HepG2 (cell line): Measurements from ENCODE around the gene GRIFIN. TPM values are rescaled to one million over a fixed set of nuclear protein-coding genes. Genes with fewer than 3 reads are reported as not detected.

Source experiments
- ATAC-seq: fragments of 200-7000 bp; cut with Tn5 transposase; 3 replicates; pipeline ENCODE4 v1.9.1; 2020; ENCODE audit warnings: mild to moderate bottlenecking, moderate library complexity
- BruUV-seq: library from RNA; stranded (reverse); fragments of 400-500 nt; replicated peaks from 2 replicates; lab custom pipeline; 2021; lab: Mats Ljungman, UMichigan
- CTCF ChIA-PET: fragments of 300-600 bp; formaldehyde crosslinking; extraction: SDS; loops from one replicate; lab custom pipeline; 2021; ENCODE audit warnings: low total read pairs, inconsistent platforms, low intra/inter-chr PET ratio; lab: Yijun Ruan, JAX
- POLR2A ChIA-PET: fragments of 350-600 bp; sonication (Branson Sonifier 250); formaldehyde crosslinking; loops from one replicate; lab custom pipeline; 2020; ENCODE audit warnings: antibody characterized with exemption, inconsistent platforms; lab: Yijun Ruan, JAX
- DNase-seq: peaks from one replicate; pipeline ENCODE4 v3.0.0-alpha.2; 2015; ENCODE audit warnings: low spot score
- FAIRE-seq: peaks from 3 replicates; lab custom pipeline; 2011; peaks lifted over from hg19 to GRCh38; lab: Jason Lieb, UNC
- H2AFZ ChIP-seq: one replicate; pipeline ENCODE4 v1.6.1; 2011; ENCODE audit warnings: low read length, inconsistent platforms
- H3K27ac ChIP-seq: fragments of 300-600 bp; 3 replicates; pipeline ENCODE4 v1.8.0; 2011; ENCODE audit warnings: mixed run types, mild to moderate bottlenecking, mixed read lengths, low read length, inconsistent platforms; ENCODE audit not compliant: insufficient read depth; ENCODE audit errors: extremely low read length
- H3K27me3 ChIP-seq, 2 experiments: fragments of 200-600 bp in 1 of 2; 2 replicates in 1 of 2; 3 replicates in 1 of 2; pipeline versions ENCODE4 v1.6.0 to v1.8.0; 2011; ENCODE audit warnings: low read length in 2 of 2, mild to moderate bottlenecking in 2 of 2, moderate library complexity in 2 of 2, inconsistent platforms in 1 of 2; ENCODE audit not compliant: insufficient read depth in 2 of 2, control insufficient read depth in 1 of 2
- H3K36me3 ChIP-seq, 2 experiments: fragments of 200-600 bp in 1 of 2; replicated peaks in 1 of 2; 2 replicates in 1 of 2; 3 replicates in 1 of 2; pipeline versions ENCODE4 v1.5.1 to v1.8.0; 2011; ENCODE audit warnings: low read length in 2 of 2, inconsistent platforms in 1 of 2; ENCODE audit not compliant: insufficient read depth in 2 of 2, control insufficient read depth in 1 of 2
- H3K4me1 ChIP-seq: 2 replicates; pipeline ENCODE4 v1.5.1; 2012; ENCODE audit warnings: low read length, inconsistent platforms; ENCODE audit not compliant: insufficient read depth
- H3K4me2 ChIP-seq: 2 replicates; pipeline ENCODE4 v1.6.0; 2011; ENCODE audit warnings: low read depth, low read length, inconsistent platforms
- H3K4me3 ChIP-seq, 3 experiments: fragments of 200-600 bp in 1 of 3; sonication (generic), shearing (Covaris generic) in 1 of 3; replicated peaks in 1 of 3; 2 replicates each; pipeline ENCODE4 v1.5.1; 2011 to 2016; ENCODE audit warnings: low read length in 3 of 3, inconsistent platforms in 2 of 3, low read depth in 2 of 3, mild to moderate bottlenecking in 2 of 3, control low read depth in 1 of 3, mixed read lengths in 1 of 3; ENCODE audit not compliant: insufficient read depth in 1 of 3
- H3K79me2 ChIP-seq: one replicate; pipeline ENCODE4 v1.6.1; 2011; ENCODE audit warnings: low read length, inconsistent platforms; ENCODE audit not compliant: insufficient read depth
- H3K9ac ChIP-seq: 2 replicates; pipeline ENCODE4 v1.6.0; 2011; ENCODE audit warnings: mild to moderate bottlenecking, low read depth, low read length, inconsistent platforms; ENCODE audit not compliant: insufficient read depth
- H3K9me3 ChIP-seq: 2 replicates; pipeline ENCODE4 v1.5.1; 2012; ENCODE audit warnings: mild to moderate bottlenecking, low read length
- H4K20me1 ChIP-seq: 2 replicates; pipeline ENCODE4 v1.6.0; 2011; ENCODE audit warnings: inconsistent platforms, mild to moderate bottlenecking, low read length, moderate library complexity; ENCODE audit not compliant: insufficient read depth
- ARID5B ChIP-seq: IDR thresholded peaks from 2 replicates; pipeline ENCODE4 v1.4.0; 2020; ENCODE audit warnings: mild to moderate bottlenecking, missing genetic modification reagents
- CENPX ChIP-seq: sonication (generic); formaldehyde crosslinking; IDR thresholded peaks from 2 replicates; pipeline ENCODE4 v1.9.0; 2021; ENCODE audit warnings: mild to moderate bottlenecking, missing genetic modification reagents, moderate library complexity
- MAZ ChIP-seq, 2 experiments: sonication (generic) in 1 of 2; formaldehyde crosslinking in 1 of 2; IDR thresholded peaks; 2 replicates each; pipeline versions ENCODE4 v1.5.0 to v1.6.1; 2012 to 2020; ENCODE audit warnings: low read depth in 2 of 2, mild to moderate bottlenecking in 2 of 2, borderline replicate concordance in 1 of 2, improper control_type of control experiment in 1 of 2, low read length in 1 of 2, missing genetic modification reagents in 1 of 2, moderate library complexity in 1 of 2
- MBNL3 ChIP-seq: fragments of 250-450 bp; sonication (Bioruptor Pico); conservative IDR thresholded peaks from 2 replicates; pipeline ENCODE4 v1.8.0; 2022; ENCODE audit warnings: mild to moderate bottlenecking, inconsistent platforms
- MEIS2 ChIP-seq: sonication (generic); formaldehyde crosslinking; IDR thresholded peaks from 2 replicates; pipeline ENCODE4 v1.9.0; 2021; ENCODE audit warnings: mild to moderate bottlenecking, missing genetic modification reagents
- RXRB ChIP-seq: IDR thresholded peaks from 2 replicates; pipeline ENCODE4 v1.6.1; 2016; ENCODE audit warnings: borderline replicate concordance, missing genetic modification reagents, missing compliant biosample characterization
- SOX5 ChIP-seq: IDR thresholded peaks from 2 replicates; pipeline ENCODE4 v1.6.1; 2016; ENCODE audit warnings: borderline replicate concordance
- SOX6 ChIP-seq, 2 experiments: fragments of 450-650 bp in 1 of 2; sonication (generic) in 1 of 2; formaldehyde crosslinking in 1 of 2; IDR thresholded peaks; 2 replicates each; pipeline versions ENCODE4 v1.4.0 to v1.6.1; 2017 to 2020; ENCODE audit warnings: antibody characterized with exemption in 1 of 2, mild to moderate bottlenecking in 1 of 2, missing genetic modification reagents in 1 of 2
- TFAP4 ChIP-seq: sonication (generic); IDR thresholded peaks from 2 replicates; pipeline ENCODE4 v1.6.1; 2016; ENCODE audit warnings: low read depth, borderline replicate concordance
- TFDP1 ChIP-seq: IDR thresholded peaks from 2 replicates; pipeline ENCODE4 v1.6.1; 2016; ENCODE audit warnings: missing compliant biosample characterization, missing genetic modification reagents, borderline replicate concordance
- ZBTB14 ChIP-seq: sonication (generic); formaldehyde crosslinking; IDR thresholded peaks from 2 replicates; pipeline ENCODE4 v1.4.0; 2020; ENCODE audit warnings: missing genetic modification reagents
- ZNF225 ChIP-seq: sonication (generic); formaldehyde crosslinking; IDR thresholded peaks from 2 replicates; pipeline ENCODE4 v1.4.0; 2020; ENCODE audit warnings: mild to moderate bottlenecking, missing genetic modification reagents
- ZNF629 ChIP-seq: sonication (generic); formaldehyde crosslinking; conservative IDR thresholded peaks from 2 replicates; pipeline ENCODE4 v1.5.0; 2020; ENCODE audit warnings: missing genetic modification reagents
- ZNF746 ChIP-seq: sonication (generic); formaldehyde crosslinking; IDR thresholded peaks from 2 replicates; pipeline ENCODE4 v1.8.0; 2022; ENCODE audit warnings: mild to moderate bottlenecking, missing genetic modification reagents
- WGBS: methylation state at CpG from one replicate; pipeline ENCODE4 v1.1.6; 2017; ENCODE audit warnings: low lambda C conversion rate; 5-methylcytosine and 5-hydroxymethylcytosine counted together
- in situ Hi-C: cut with HindIII; loops from 2 replicates; pipeline ENCODE4 v1.10.0; 2017; ENCODE audit warnings: low pct_unique_long_range_greater_than_20kb; ENCODE audit not compliant: extremely low pct_ligation_motif_present
- intact Hi-C: fragments of 100-400 bp; cut with micrococcal nuclease; formaldehyde crosslinking; loops from one replicate; pipeline ENCODE4 v1.10.0; 2022; ENCODE audit not compliant: unreplicated experiment
- polyA plus RNA-seq, 8 experiments: library from polyadenylated mRNA; depleted of rRNA in 3 of 8; stranded (reverse) in 7 of 8; unstranded in 1 of 8; fragments of >200 nt; fragmentation: Illumina TruSeq in 4 of 8; extraction: Trizol in 4 of 8; gene quantifications; 2 replicates each; pipeline versions ENCODE4 v1.2.1 to v1.2.3, GENCODE V29; 2011 to 2016; ENCODE audit warnings: low read depth in 4 of 8, missing spikeins in 1 of 8, mixed read lengths in 1 of 8; ENCODE audit not compliant: insufficient read depth in 1 of 8
- total RNA-seq, 5 experiments: library from RNA; depleted of rRNA; stranded (reverse); fragments of >200 nt; fragmentation: Illumina TruSeq; extraction: Trizol; gene quantifications; 2 replicates each; pipeline ENCODE4 v1.2.3, GENCODE V29; 2016; ENCODE audit warnings: low read depth in 1 of 5

Gene GRIFIN
- total and polyA plus RNA-seq, 2 of the 13 experiments (the other 11 are each of a cell fraction or from before 2014, with no cell fraction given) = not detected

- POLR2A ChIA-PET = no interaction called here
- no peak for TF ChIP-seq ZBTB14
- peak; percentile 22; the same call in 1 of the 2 replicates for TF ChIP-seq RXRB (CRISPR knock-in tag)
- TF ChIP-seq TFDP1 (CRISPR knock-in tag) = peak; percentile 17; the same call in 1 of the 2 replicates
- peak; percentile 67; the same call in 1 of the 2 replicates for TF ChIP-seq ZNF225 (CRISPR knock-in tag)
- TF ChIP-seq ZNF746 (CRISPR knock-in tag) = no peak
- no peak for TF ChIP-seq MBNL3 (CRISPR knock-in tag)
- TF ChIP-seq ARID5B (CRISPR knock-in tag) = peak; percentile 47; the same call in 1 of the 2 replicates
- 0 out of 2 replicates have a peak, but pooled peaks have one; percentile 29 for TF ChIP-seq MEIS2 (CRISPR knock-in tag)
- TF ChIP-seq SOX5 (CRISPR knock-in tag) = peak; percentile 98
- 0 out of 2 replicates have a peak, but pooled peaks have one; percentile 4 for TF ChIP-seq ZNF629 (CRISPR knock-in tag)
- peak; percentile 15; the same call in 1 of the 2 replicates for TF ChIP-seq TFAP4
- TF ChIP-seq CENPX = no peak
- TF ChIP-seq MAZ (IDR thresholded peaks at IDR 0.05; ENCODE audit: borderline replicate concordance, low read depth, low read length) = no peak
- TF ChIP-seq MAZ (CRISPR knock-in tag; IDR thresholded peaks at IDR 0.05; ENCODE audit: low read depth) = 0 out of 2 replicates have a peak, but pooled peaks have one; percentile 27
- TF ChIP-seq SOX6 (IDR thresholded peaks at IDR 0.05) = no peak
- peak; percentile 98 for TF ChIP-seq SOX6 (CRISPR knock-in tag; IDR thresholded peaks at IDR 0.05)
Measured at GRCh38 chr7:2523941-2524807, 48.0 kb upstream of the GRIFIN start.

More at GRCh38 chr7:2523941-2524807, 48.0 kb upstream of the GRIFIN start:
- ATAC-seq (peak; percentile 40), FAIRE-seq (no peak), DNase-seq (peak; percentile 62)
- CTCF ChIA-PET = no interaction called here
- Histone ChIP-seq H3K27ac (no peak overlapping the region), H3K79me2 (no peaks in the 10 kb centered on the region), H3K9ac (no peak overlapping the region), H3K9me3 (no peaks in the 10 kb centered on the region), H3K36me3 (no peaks in the 10 kb centered on the region), H3K4me1 (peaks cover 67% of the 10 kb centered on the region), H3K4me2 (peak overlapping the region; percentile 56), H3K27me3 (peaks cover 1 to 34% of the 10 kb centered on the region in 2 experiments), H4K20me1 (no peaks in the 10 kb centered on the region), H2AFZ (no peak overlapping the region), H3K4me3 (peak overlapping the region in 2 of 3 experiments; percentile 29 to 66; a peak in 1 of 6 replicates)
- BruUV-seq = no TSS peak
- 45% methylated on average over 8 of the region's 51 CpGs for WGBS
- intact Hi-C loops = loop anchor here (5.0 kb wide), 1 partner anchor 47 kb away; the partner anchor contains the start of gene GRIFIN
- in situ Hi-C loops = no loop called here
